SU-DHL-6 (cell line): ENCODE measurements around the gene YTHDF1.

ENCODE experiments used
- H2AFZ ChIP-seq: fragments of 200-600 bp; sonication (generic); 2 replicates; pipeline ENCODE4 v1.6.1; 2014; ENCODE audit warnings: low read depth, mild to moderate bottlenecking, moderate library complexity, mixed read lengths, antibody characterized with exemption, low read length; ENCODE audit not compliant: severe bottlenecking
- H3F3A ChIP-seq: fragments of 200-600 bp; shearing (Covaris generic); 2 replicates; pipeline ENCODE4 v1.6.0; 2016; ENCODE audit warnings: antibody characterized with exemption, mild to moderate bottlenecking; ENCODE audit not compliant: insufficient read depth
- H3K27ac ChIP-seq: fragments of 200-600 bp; sonication (generic); 2 replicates; pipeline ENCODE4 v1.5.1; 2016; ENCODE audit warnings: low read depth, mild to moderate bottlenecking, low read length, moderate library complexity, mixed read lengths
- H3K27me3 ChIP-seq: fragments of 200-600 bp; sonication (generic), shearing (Covaris generic); 2 replicates; pipeline ENCODE4 v1.6.0; 2014; ENCODE audit warnings: mild to moderate bottlenecking, low read length
- H3K36me3 ChIP-seq: fragments of 200-600 bp; sonication (generic); 2 replicates; pipeline ENCODE4 v1.6.1; 2014; ENCODE audit warnings: mild to moderate bottlenecking, low read length, mixed read lengths
- H3K4me2 ChIP-seq: fragments of 300-600, 200-600 bp; shearing (Covaris generic), sonication (generic); 2 replicates; pipeline ENCODE4 v1.6.0; 2014; ENCODE audit warnings: low read length, low read depth, mild to moderate bottlenecking; ENCODE audit not compliant: poor library complexity, severe bottlenecking
- H3K4me3 ChIP-seq: fragments of 200-600 bp; sonication (generic); 2 replicates; pipeline ENCODE4 v1.5.1; 2014; ENCODE audit warnings: antibody characterized with exemption, low read length, mild to moderate bottlenecking, mixed read lengths; ENCODE audit not compliant: insufficient read depth, poor library complexity, severe bottlenecking
- H3K79me2 ChIP-seq: fragments of 200-600 bp; sonication (generic); 2 replicates; pipeline ENCODE4 v1.6.1; 2014; ENCODE audit warnings: mild to moderate bottlenecking, low read length, moderate library complexity; ENCODE audit not compliant: insufficient read depth
- H3K9ac ChIP-seq: fragments of 200-600 bp; sonication (generic); 2 replicates; pipeline ENCODE4 v1.7.0; 2014; ENCODE audit warnings: mild to moderate bottlenecking, low read length
- H3K9me2 ChIP-seq: fragments of 200-600 bp; sonication (generic); replicated peaks from 2 replicates; pipeline ENCODE4 v1.6.1; 2014; ENCODE audit warnings: low read length; ENCODE audit not compliant: insufficient read depth
- H3K9me3 ChIP-seq: fragments of 200-600 bp; sonication (generic); 2 replicates; pipeline ENCODE4 v1.6.1; 2014; ENCODE audit warnings: low read length, mixed read lengths; ENCODE audit not compliant: insufficient read depth
- H4K20me1 ChIP-seq: fragments of 200-600 bp; sonication (generic); 2 replicates; pipeline ENCODE4 v1.6.1; 2014; ENCODE audit warnings: low read depth, mild to moderate bottlenecking, antibody characterized with exemption, low read length, moderate library complexity, mixed read lengths
- CTCF ChIP-seq: fragments of 200-600 bp; sonication (generic); IDR thresholded peaks from one replicate; pipeline ENCODE4 v1.5.1; 2017; ENCODE audit warnings: antibody characterized with exemption, mild to moderate bottlenecking, low read length, moderate library complexity; ENCODE audit not compliant: insufficient read depth, poor library complexity, severe bottlenecking
- EZH2phosphoT487 ChIP-seq: fragments of 200-600 bp; sonication (generic), shearing (Covaris generic); conservative IDR thresholded peaks from 2 replicates; pipeline ENCODE4 v1.6.1; 2018; ENCODE audit warnings: mild to moderate bottlenecking, antibody characterized with exemption, low read length, moderate library complexity, mixed read lengths

The YTHDF1 gene

GRCh38 chr20:63238514-63239125, 22.7 kb upstream of the YTHDF1 start:
- Histone ChIP-seq H3K9me2 (no peaks in the 10 kb centered on the region), H3K27ac (no peak overlapping the region), H3K36me3 (no peaks in the 10 kb centered on the region), H4K20me1 (no peaks in the 10 kb centered on the region), H3K27me3 (no peaks in the 10 kb centered on the region), H3K4me3 (no peak overlapping the region), H2AFZ (no peak overlapping the region), H3K79me2 (no peaks in the 10 kb centered on the region), H3F3A (no peaks in the 10 kb centered on the region), H3K4me2 (no peak overlapping the region), H3K9ac (no peak overlapping the region), H3K9me3 (no peaks in the 10 kb centered on the region)
- TF ChIP-seq CTCF (no peak), EZH2phosphoT487 (no peak)

- no peaks in the 10 kb centered on the region for H4K20me1 ChIP-seq
- no peaks in the 10 kb centered on the region for H3K36me3 ChIP-seq
- no peak overlapping the region for H3K4me2 ChIP-seq
- no peaks in the 10 kb centered on the region for H3K27me3 ChIP-seq
- no peaks in the 10 kb centered on the region for H3K79me2 ChIP-seq
- no peak overlapping the region for H3K4me3 ChIP-seq
- H3K9me3 ChIP-seq, result no peaks in the 10 kb centered on the region
- no peak overlapping the region for H3K9ac ChIP-seq
- H3F3A ChIP-seq, result no peaks in the 10 kb centered on the region
- no peak overlapping the region for H3K27ac ChIP-seq
- H3K9me2 ChIP-seq, result no peaks in the 10 kb centered on the region
- TF ChIP-seq CTCF (no peak), EZH2phosphoT487 (no peak)
- no peak overlapping the region for H2AFZ ChIP-seq
Observed at GRCh38 chr20:63238031-63238430, 22.1 kb upstream of the YTHDF1 start.

- Histone ChIP-seq H3K9ac (no peak overlapping the region), H3K4me3 (no peak overlapping the region), H3K27ac (no peak overlapping the region), H3K27me3 (no peaks in the 10 kb centered on the region), H3K79me2 (no peaks in the 10 kb centered on the region), H3K9me3 (no peaks in the 10 kb centered on the region), H4K20me1 (no peaks in the 10 kb centered on the region), H2AFZ (no peak overlapping the region), H3F3A (no peaks in the 10 kb centered on the region), H3K9me2 (no peaks in the 10 kb centered on the region), H3K36me3 (no peaks in the 10 kb centered on the region), H3K4me2 (no peak overlapping the region)
- TF ChIP-seq CTCF (no peak), EZH2phosphoT487 (no peak)
Observed at GRCh38 chr20:63236116-63236837, 20.3 kb upstream of the YTHDF1 start.
